SK-N-SH treated with all-trans-retinoic acid at 6 μM for 48 hours (cell line): ENCODE results near the gene PAX3.

ENCODE experiments used
- ATAC-seq: fragments of 200-7000 bp; cut with Tn5 transposase; 3 replicates; pipeline ENCODE4 v1.9.1; 2020; ENCODE audit warnings: mild to moderate bottlenecking, moderate library complexity
- BACH2 ChIP-seq: fragments of 250-450 bp; sonication (Bioruptor Pico); IDR thresholded peaks from 2 replicates; pipeline ENCODE4 v1.9.0; 2021; ENCODE audit warnings: mild to moderate bottlenecking, borderline replicate concordance
- CREB5 ChIP-seq: fragments of 250-450 bp; sonication (Bioruptor Pico); IDR thresholded peaks from 2 replicates; pipeline ENCODE4 v1.5.1; 2020; ENCODE audit warnings: low read depth, mild to moderate bottlenecking, moderate library complexity
- CSDC2 ChIP-seq: fragments of 250-450 bp; sonication (Bioruptor Pico); IDR thresholded peaks from 2 replicates; pipeline ENCODE4 v1.5.0; 2020; ENCODE audit warnings: mild to moderate bottlenecking, moderate library complexity
- CSRNP3 ChIP-seq: fragments of 250-450 bp; sonication (Bioruptor Pico); IDR thresholded peaks from 2 replicates; pipeline ENCODE4 v1.5.1; 2021; ENCODE audit warnings: mild to moderate bottlenecking, moderate library complexity
- GLIS3 ChIP-seq: fragments of 250-450 bp; sonication (Bioruptor Pico); IDR thresholded peaks from 2 replicates; pipeline ENCODE4 v1.5.0; 2020; ENCODE audit warnings: mild to moderate bottlenecking, moderate library complexity
- ISL1 ChIP-seq: fragments of 250-450 bp; sonication (Bioruptor Pico); IDR thresholded peaks from 2 replicates; pipeline ENCODE4 v2.1.2; 2022; ENCODE audit warnings: mild to moderate bottlenecking, moderate library complexity
- OSR1 ChIP-seq: fragments of 250-450 bp; sonication (Bioruptor Pico); IDR thresholded peaks from 2 replicates; pipeline ENCODE4 v1.8.0; 2022; ENCODE audit warnings: moderate library complexity, mild to moderate bottlenecking, inconsistent platforms
- PATZ1 ChIP-seq: fragments of 250-450 bp; sonication (Bioruptor Pico); IDR thresholded peaks from 2 replicates; pipeline ENCODE4 v1.8.0; 2020; ENCODE audit warnings: mild to moderate bottlenecking, moderate library complexity, borderline replicate concordance
- POU6F1 ChIP-seq: fragments of 250-450 bp; sonication (Bioruptor Pico); IDR thresholded peaks from 2 replicates; pipeline ENCODE4 v1.8.0; 2021; ENCODE audit warnings: low read depth, mild to moderate bottlenecking, moderate library complexity, borderline replicate concordance
- PPARA ChIP-seq: fragments of 250-450 bp; sonication (Bioruptor Pico); IDR thresholded peaks from 2 replicates; pipeline ENCODE4 v1.5.0; 2020; ENCODE audit warnings: mild to moderate bottlenecking, borderline replicate concordance
- RARB ChIP-seq: fragments of 250-450 bp; sonication (Bioruptor Pico); IDR thresholded peaks from 2 replicates; pipeline ENCODE4 v1.8.0; 2021; ENCODE audit warnings: mild to moderate bottlenecking, moderate library complexity
- SNAI2 ChIP-seq: fragments of 250-450 bp; sonication (Bioruptor Pico); IDR thresholded peaks from 2 replicates; pipeline ENCODE4 v1.5.0; 2020; ENCODE audit warnings: mild to moderate bottlenecking, moderate library complexity
- TOX ChIP-seq: fragments of 250-450 bp; sonication (Bioruptor Pico); IDR thresholded peaks from 2 replicates; pipeline ENCODE4 v1.8.0; 2021; ENCODE audit warnings: mild to moderate bottlenecking, moderate library complexity, borderline replicate concordance
- TSHZ2 ChIP-seq: fragments of 250-450 bp; sonication (Bioruptor Pico); IDR thresholded peaks from 2 replicates; pipeline ENCODE4 v1.5.0; 2020; ENCODE audit warnings: mild to moderate bottlenecking, moderate library complexity
- ZC3H10 ChIP-seq: fragments of 250-450 bp; sonication (Bioruptor Pico); IDR thresholded peaks from 2 replicates; pipeline ENCODE4 v1.5.1; 2021; ENCODE audit warnings: mild to moderate bottlenecking, moderate library complexity
- ZFP3 ChIP-seq: fragments of 250-450 bp; sonication (Bioruptor Pico); IDR thresholded peaks from 2 replicates; pipeline ENCODE4 v1.5.0; 2020; ENCODE audit warnings: mild to moderate bottlenecking, moderate library complexity
- ZFP30 ChIP-seq: fragments of 450-650 bp; formaldehyde crosslinking; IDR thresholded peaks from 2 replicates; pipeline ENCODE4 v1.5.0; 2022; ENCODE audit warnings: mild to moderate bottlenecking, moderate library complexity
- ZNF565 ChIP-seq: fragments of 450-650 bp; formaldehyde crosslinking; conservative IDR thresholded peaks from 2 replicates; pipeline ENCODE4 v1.5.0; 2020; ENCODE audit warnings: low read depth, mild to moderate bottlenecking, moderate library complexity
- ZNF70 ChIP-seq: fragments of 450-650 bp; formaldehyde crosslinking; IDR thresholded peaks from 2 replicates; pipeline ENCODE4 v1.5.0; 2020; ENCODE audit warnings: mild to moderate bottlenecking, moderate library complexity
- ZNF8 ChIP-seq: fragments of 450-650 bp; formaldehyde crosslinking; IDR thresholded peaks from 2 replicates; pipeline ENCODE4 v1.5.0; 2020; ENCODE audit warnings: mild to moderate bottlenecking, moderate library complexity

Gene PAX3

GRCh38 chr2:222319586-222320435, 21.0 kb upstream of the PAX3 start:
- peak; percentile 10; the same call in 1 of the 3 replicates for ATAC-seq
- TF ChIP-seq POU6F1 (no peak), ZNF70 (no peak), PATZ1 (no peak), CSDC2 (CRISPR knock-in tag) (no peak), ZC3H10 (CRISPR knock-in tag) (no peak), ZNF8 (CRISPR knock-in tag) (no peak), CREB5 (CRISPR knock-in tag) (no peak), ZNF565 (CRISPR knock-in tag) (no peak), ISL1 (no peak), OSR1 (CRISPR knock-in tag) (no peak), SNAI2 (CRISPR knock-in tag) (no peak), PPARA (CRISPR knock-in tag) (no peak), TOX (no peak), ZFP30 (CRISPR knock-in tag) (no peak), BACH2 (no peak)

- peak; percentile 16; the same call in 1 of the 3 replicates for ATAC-seq
- TF ChIP-seq PPARA (CRISPR knock-in tag) (no peak), TSHZ2 (CRISPR knock-in tag) (no peak), ZC3H10 (CRISPR knock-in tag) (no peak), OSR1 (CRISPR knock-in tag) (no peak), CSDC2 (CRISPR knock-in tag) (no peak), CREB5 (CRISPR knock-in tag) (no peak), GLIS3 (no peak), TOX (no peak), PATZ1 (no peak), CSRNP3 (CRISPR knock-in tag) (no peak), RARB (no peak), ISL1 (no peak), ZNF70 (no peak), ZFP3 (no peak), BACH2 (no peak), POU6F1 (no peak), ZNF8 (CRISPR knock-in tag) (no peak)
Measured at GRCh38 chr2:222318712-222319585, 20.2 kb upstream of the PAX3 start.
